ENCODE data around the gene NAB2.
A peak's percentile ranks its signal among the peaks of the same experiment; 100 is the strongest.
"Not testable (repeated sequence)": the region's sequence is repeated elsewhere in the genome, so short reads cannot be mapped to it uniquely, and the experiment has no call there.

The NAB2 gene

GRCh38 chr12:57088354-57089270 is at the start of gene NAB2:
Gene NAB2 (plus strand): TSS chr12:57089114. CDS start chr12:57089272, 158 bp downstream.
- DNase-seq: peak; percentile 95

GRCh38 chr12:57040211-57040610 is 48.7 kb upstream of the NAB2 start:
- no peak for DNase-seq

GRCh38 chr12:57040750-57041149 is 48.2 kb upstream of the NAB2 start:
- no peak for DNase-seq

GRCh38 chr12:57042695-57043094 is 46.2 kb upstream of the NAB2 start:
- DNase-seq: no peak

GRCh38 chr12:57044468-57044867 is 44.4 kb upstream of the NAB2 start:
- no peak for DNase-seq

- DNase-seq: no peak
Observed at GRCh38 chr12:57044889-57045288, 44.0 kb upstream of the NAB2 start.

GRCh38 chr12:57046086-57046791 is 42.7 kb upstream of the NAB2 start:
- no peak for DNase-seq

GRCh38 chr12:57046947-57047890 is 41.7 kb upstream of the NAB2 start:
- DNase-seq: peak; percentile 43

- no peak for DNase-seq
Observed at GRCh38 chr12:57047981-57048380, 40.9 kb upstream of the NAB2 start.

GRCh38 chr12:57048423-57049118 is 40.3 kb upstream of the NAB2 start:
- no peak for DNase-seq

GRCh38 chr12:57049119-57049446 is 39.8 kb upstream of the NAB2 start:
- no peak for DNase-seq

- no peak for DNase-seq
Observed at GRCh38 chr12:57049890-57050289, 39.0 kb upstream of the NAB2 start, which contains the start of gene MYO1A. Gene MYO1A (minus strand): TSS chr12:57050129. CDS start chr12:57048323, 1,806 bp downstream.

GRCh38 chr12:57051011-57051410 is 37.9 kb upstream of the NAB2 start:
- DNase-seq: no peak

- DNase-seq: not testable (repeated sequence)
Observed at GRCh38 chr12:57053146-57053545, 35.8 kb upstream of the NAB2 start.

- DNase-seq: not testable (repeated sequence)
Observed at GRCh38 chr12:57053901-57054300, 35.0 kb upstream of the NAB2 start.

- DNase-seq: no peak
Observed at GRCh38 chr12:57055824-57056223, 33.1 kb upstream of the NAB2 start.

- no peak for DNase-seq
Observed at GRCh38 chr12:57057067-57057751, 31.7 kb upstream of the NAB2 start.

- DNase-seq: no peak
Observed at GRCh38 chr12:57058454-57058853, 30.5 kb upstream of the NAB2 start.

- peak; percentile 88 for DNase-seq
Observed at GRCh38 chr12:57063991-57064685, 24.8 kb upstream of the NAB2 start.

GRCh38 chr12:57066245-57066644 is 22.7 kb upstream of the NAB2 start:
- DNase-seq: no peak

GRCh38 chr12:57069523-57069922 is 19.4 kb upstream of the NAB2 start:
- DNase-seq: peak; percentile 86
